A673 (cell line): ENCODE data around the gene IL34. TPM values are rescaled to one million over a fixed set of nuclear protein-coding genes. Genes with fewer than 3 reads are reported as not detected.
"Not testable (repeated sequence)": the region's sequence is repeated elsewhere in the genome, so short reads cannot be mapped to it uniquely, and the experiment has no call there.

Experiments used
- BruUV-seq: library from RNA; stranded (reverse); fragments of 400-500 nt; replicated peaks from 2 replicates; lab custom pipeline; 2021; lab: Mats Ljungman, UMichigan
- CTCF ChIA-PET: fragments of 300-600 bp; sonication (Branson Sonifier 250); formaldehyde crosslinking; loops from one replicate; lab custom pipeline; 2022; ENCODE audit warnings: antibody characterized with exemption; lab: Charles Lee
- POLR2A ChIA-PET: fragments of 300-600 bp; sonication (Branson Sonifier 250); formaldehyde crosslinking; loops from one replicate; lab custom pipeline; 2022; ENCODE audit warnings: antibody characterized with exemption; ENCODE audit not compliant: low non-redundant PET; lab: Charles Lee
- DNase-seq: peaks from one replicate; pipeline ENCODE4 v3.0.0-alpha.2; 2015; ENCODE audit warnings: low spot score
- H3K27ac ChIP-seq: fragments of 200-600 bp; sonication (generic); 2 replicates; pipeline ENCODE4 v1.5.1; 2016; ENCODE audit warnings: mixed run types, low read depth, mild to moderate bottlenecking, mixed read lengths, antibody characterized with exemption, low read length; ENCODE audit not compliant: poor library complexity, severe bottlenecking
- H3K27me3 ChIP-seq: fragments of 200-600 bp; sonication (generic); replicated peaks from 2 replicates; pipeline ENCODE4 v1.6.1; 2017; ENCODE audit warnings: mixed run types, low read depth, mild to moderate bottlenecking, mixed read lengths, antibody characterized with exemption, low read length; ENCODE audit not compliant: insufficient read depth, poor library complexity
- H3K36me3 ChIP-seq: fragments of 200-600 bp; sonication (generic); 2 replicates; pipeline ENCODE4 v1.6.1; 2016; ENCODE audit warnings: mixed run types, mild to moderate bottlenecking, mixed read lengths, antibody characterized with exemption, low read length; ENCODE audit not compliant: insufficient read depth, poor library complexity, severe bottlenecking
- H3K4me1 ChIP-seq: fragments of 200-600 bp; sonication (generic); 2 replicates; pipeline ENCODE4 v1.6.1; 2017; ENCODE audit warnings: mixed run types, mild to moderate bottlenecking, mixed read lengths, antibody characterized with exemption, low read length; ENCODE audit not compliant: insufficient read depth, poor library complexity, severe bottlenecking
- H3K4me3 ChIP-seq: fragments of 200-600 bp; sonication (generic); 2 replicates; pipeline ENCODE4 v1.5.1; 2016; ENCODE audit warnings: low read depth, mixed run types, mild to moderate bottlenecking, mixed read lengths, low read length; ENCODE audit not compliant: poor library complexity, severe bottlenecking
- H3K9me3 ChIP-seq: fragments of 200-600 bp; sonication (generic); 2 replicates; pipeline ENCODE4 v1.6.1; 2016; ENCODE audit warnings: mixed run types, low read depth, mild to moderate bottlenecking, mixed read lengths, antibody characterized with exemption, low read length; ENCODE audit not compliant: poor library complexity, severe bottlenecking
- EZH2 ChIP-seq: fragments of 200-600 bp; sonication (generic); IDR thresholded peaks from 2 replicates; pipeline ENCODE4 v1.6.1; 2017; ENCODE audit warnings: borderline replicate concordance, low read depth, mild to moderate bottlenecking, mixed read lengths, antibody characterized with exemption, low read length; ENCODE audit not compliant: poor library complexity, severe bottlenecking
- intact Hi-C: fragments of 100-400 bp; cut with micrococcal nuclease; formaldehyde crosslinking; loops from one replicate; pipeline ENCODE4 v1.10.0; 2022; ENCODE audit not compliant: unreplicated experiment
- total RNA-seq: library from RNA; stranded (reverse); gene quantifications from 2 replicates; pipeline ENCODE4 v1.2.3, GENCODE V29; 2021
- TF ChIP-seq, protein P1 (sequence below): fragments of 300-800, 200-600 bp; sonication (generic); conservative IDR thresholded peaks from 2 replicates; pipeline ENCODE4 v1.5.1; 2017; ENCODE audit warnings: low read depth, mild to moderate bottlenecking, antibody characterized with exemption, low read length, moderate library complexity, mixed read lengths

IL34 gene
- total RNA-seq, 1 experiment from 2014 or later: not detected

DNA sequence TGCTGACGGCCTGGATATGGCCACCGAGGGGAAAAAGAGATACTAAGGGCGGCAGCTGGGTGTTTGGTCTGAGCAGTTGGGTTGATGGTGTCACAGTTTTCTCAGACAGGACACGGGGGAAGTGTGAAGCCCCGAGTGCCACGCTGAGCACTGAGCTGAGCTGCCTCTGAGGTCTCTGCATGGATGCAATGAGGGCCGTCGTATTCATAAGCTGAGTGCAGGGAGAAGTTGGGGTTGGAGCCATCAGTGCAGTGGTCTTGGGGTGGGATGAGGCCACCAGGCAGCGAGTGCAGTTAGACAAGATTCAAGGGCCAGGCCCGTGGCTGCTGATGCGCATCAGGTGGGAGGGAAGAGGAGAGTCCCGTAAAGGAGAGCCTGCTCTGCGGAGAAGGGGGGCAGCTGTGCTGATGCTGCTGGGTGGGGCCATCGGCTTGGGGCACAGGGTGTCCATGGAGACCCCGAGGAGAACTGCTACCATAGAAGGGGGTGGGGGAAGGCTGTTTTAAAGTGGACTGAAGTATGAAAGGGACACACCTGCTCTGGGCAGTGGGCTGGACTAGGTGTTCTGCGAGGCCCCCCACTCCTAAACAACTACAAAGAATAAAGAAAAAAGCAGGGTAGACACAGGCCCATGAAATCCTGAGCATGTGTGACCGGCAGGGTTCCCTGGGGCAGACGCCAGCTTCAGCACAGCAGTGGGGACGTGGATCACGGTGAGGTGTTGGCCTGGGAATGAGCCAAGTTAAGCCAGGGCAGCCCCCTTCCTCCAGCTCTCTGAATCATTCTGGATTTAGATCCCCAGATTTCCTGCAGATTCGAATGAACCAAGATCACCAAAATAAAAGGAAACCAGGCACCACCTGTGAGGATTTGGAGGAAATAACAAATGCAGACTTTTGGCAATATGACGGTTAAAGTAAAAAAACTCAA lies 19.7 kb downstream of the IL34 start:
- no peak for DNase-seq
- intact Hi-C loops: no loop called here
- POLR2A ChIA-PET: no interaction called here
- no peaks in the 10 kb centered on the region for H3K9me3 ChIP-seq
- no peaks in the 10 kb centered on the region for H3K27me3 ChIP-seq
- H3K4me3 ChIP-seq: no peak overlapping the region
- no TSS peak for BruUV-seq
- CTCF ChIA-PET: no interaction called here
- TF ChIP-seq, protein P1, sequence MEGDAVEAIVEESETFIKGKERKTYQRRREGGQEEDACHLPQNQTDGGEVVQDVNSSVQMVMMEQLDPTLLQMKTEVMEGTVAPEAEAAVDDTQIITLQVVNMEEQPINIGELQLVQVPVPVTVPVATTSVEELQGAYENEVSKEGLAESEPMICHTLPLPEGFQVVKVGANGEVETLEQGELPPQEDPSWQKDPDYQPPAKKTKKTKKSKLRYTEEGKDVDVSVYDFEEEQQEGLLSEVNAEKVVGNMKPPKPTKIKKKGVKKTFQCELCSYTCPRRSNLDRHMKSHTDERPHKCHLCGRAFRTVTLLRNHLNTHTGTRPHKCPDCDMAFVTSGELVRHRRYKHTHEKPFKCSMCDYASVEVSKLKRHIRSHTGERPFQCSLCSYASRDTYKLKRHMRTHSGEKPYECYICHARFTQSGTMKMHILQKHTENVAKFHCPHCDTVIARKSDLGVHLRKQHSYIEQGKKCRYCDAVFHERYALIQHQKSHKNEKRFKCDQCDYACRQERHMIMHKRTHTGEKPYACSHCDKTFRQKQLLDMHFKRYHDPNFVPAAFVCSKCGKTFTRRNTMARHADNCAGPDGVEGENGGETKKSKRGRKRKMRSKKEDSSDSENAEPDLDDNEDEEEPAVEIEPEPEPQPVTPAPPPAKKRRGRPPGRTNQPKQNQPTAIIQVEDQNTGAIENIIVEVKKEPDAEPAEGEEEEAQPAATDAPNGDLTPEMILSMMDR: no peak
- TF ChIP-seq EZH2: no peak
- no peak overlapping the region for H3K27ac ChIP-seq
- H3K4me1 ChIP-seq: no peaks in the 10 kb centered on the region
- H3K36me3 ChIP-seq: peaks cover 60% of the 10 kb centered on the region

DNA sequence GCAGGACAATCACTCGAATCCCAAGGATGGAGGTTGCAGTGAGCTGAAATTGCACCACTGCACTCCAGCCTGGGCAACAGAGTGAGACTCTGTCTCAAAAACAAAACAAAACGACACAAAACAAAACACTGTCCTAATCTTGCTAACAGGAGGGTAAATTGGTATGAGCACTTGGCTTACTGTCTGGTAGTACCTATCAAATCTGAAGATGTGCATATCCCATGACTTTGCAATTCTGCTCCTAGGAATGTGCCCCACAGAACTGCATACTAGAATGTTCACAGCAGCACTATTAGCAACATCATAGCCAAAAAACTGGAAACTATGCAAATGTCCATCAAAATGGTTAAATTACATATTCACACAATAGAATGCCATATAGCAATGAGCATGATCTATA lies 23.8 kb downstream of the IL34 start:
- Histone ChIP-seq H3K27ac (no peak overlapping the region), H3K4me1 (no peaks in the 10 kb centered on the region), H3K4me3 (no peak overlapping the region), H3K36me3 (peaks cover 66% of the 10 kb centered on the region), H3K27me3 (no peaks in the 10 kb centered on the region), H3K9me3 (no peaks in the 10 kb centered on the region)
- ChIA-PET CTCF (no interaction called here), POLR2A (interaction anchor here (0.7 kb wide), 1 partner anchor 15 kb away, joined by 14 read pairs; no protein-coding TSS in a partner anchor)
- intact Hi-C loops: no loop called here
- BruUV-seq: no TSS peak
- DNase-seq: no peak
- TF ChIP-seq, protein P1: no peak
- no peak for TF ChIP-seq EZH2

DNA sequence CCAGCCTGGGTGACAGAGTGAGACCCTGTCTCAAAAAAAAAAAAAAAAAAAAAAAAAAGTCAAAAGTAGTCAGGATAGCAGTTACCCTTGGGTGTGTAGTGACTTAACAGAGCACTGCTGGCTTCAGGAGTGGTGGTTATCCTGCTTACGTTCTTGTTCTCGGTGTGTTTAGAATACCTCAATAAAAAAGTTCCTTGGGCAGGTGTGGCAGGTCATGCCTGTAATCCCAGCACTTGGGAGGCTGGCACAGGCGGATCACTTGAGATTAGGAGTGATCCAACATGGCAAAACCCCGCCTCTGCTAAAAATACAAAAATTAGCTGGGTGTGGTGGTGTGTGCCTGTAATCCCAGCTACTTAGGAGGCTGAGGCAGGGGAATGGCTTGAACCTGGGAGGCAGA lies 24.6 kb downstream of the IL34 start:
- H3K9me3 ChIP-seq, H3K27me3 ChIP-seq, intact Hi-C loops, H3K4me3 ChIP-seq, H3K27ac ChIP-seq, CTCF ChIA-PET, DNase-seq, BruUV-seq, H3K4me1 ChIP-seq: not testable (repeated sequence)
- POLR2A ChIA-PET: interaction anchor here (0.7 kb wide), 1 partner anchor 15 kb away, joined by 14 read pairs; no protein-coding TSS in a partner anchor
- H3K36me3 ChIP-seq: peaks cover 61% of the 10 kb centered on the region
